Tibial nerve (tissue), 4 donors: Measurements from ENCODE around the gene AHCYL1. TPM values are rescaled to one million over a fixed set of nuclear protein-coding genes. Genes with fewer than 3 reads are reported as not detected.

Experiments
- DNase-seq, 2 donors: peaks; one replicate each; pipeline ENCODE4 v3.0.0-alpha.2; 2019; ENCODE audit warnings: low spot score in 2 of 2
- H3K27ac ChIP-seq, 4 donors: fragments of 200-600 bp; sonication (generic) in 3 of 4; one replicate each; pipeline ENCODE4 v1.5.1; 2017 to 2019; ENCODE audit warnings: mild to moderate bottlenecking in 1 of 4
- H3K27me3 ChIP-seq, 2 donors: fragments of 200-600 bp; sonication (generic) in 1 of 2; one replicate each; pipeline versions ENCODE4 v1.5.1 to v1.6.0; 2017 to 2019
- H3K36me3 ChIP-seq, 3 donors: fragments of 200-600 bp; sonication (generic); one replicate each; pipeline ENCODE4 v1.5.1; 2018 to 2019
- H3K4me1 ChIP-seq, 4 donors: fragments of 200-600 bp; sonication (generic) in 3 of 4; one replicate each; pipeline ENCODE4 v1.5.1; 2017 to 2019
- H3K4me3 ChIP-seq, 4 donors: fragments of 200-600 bp; sonication (generic) in 3 of 4; one replicate each; pipeline ENCODE4 v1.5.1; 2017 to 2019; ENCODE audit warnings: mild to moderate bottlenecking in 1 of 4, moderate library complexity in 1 of 4
- H3K9me3 ChIP-seq, 4 donors: fragments of 200-600 bp; sonication (generic) in 3 of 4; one replicate each; pipeline ENCODE4 v1.5.1; 2017 to 2019
- EP300 ChIP-seq, 2 donors: sonication (generic); formaldehyde crosslinking; IDR thresholded peaks; one replicate each; pipeline ENCODE4 v1.6.1; 2017; ENCODE audit warnings: antibody characterized with exemption in 2 of 2, mild to moderate bottlenecking in 1 of 2
- POLR2A ChIP-seq, 2 donors: fragments of 450-650 bp; IDR thresholded peaks; one replicate each; pipeline ENCODE4 v1.6.1; 2017; ENCODE audit warnings: antibody characterized with exemption in 2 of 2, mild to moderate bottlenecking in 2 of 2, moderate library complexity in 2 of 2
- WGBS, 2 donors: methylation state at CpG; one replicate each; pipeline ENCODE4 v1.1.5; 2018; 5-methylcytosine and 5-hydroxymethylcytosine counted together
- total RNA-seq, 4 donors: library from RNA; depleted of rRNA; stranded (reverse); fragments of >200 nt; gene quantifications; one replicate each; pipeline ENCODE4 v1.1.0, GENCODE V29; 2016
- TF ChIP-seq, protein P1 (sequence below), 5 experiments: fragments of 200-600 bp in 3 of 5; fragments of 450-650 bp in 2 of 5; sonication (generic) in 3 of 5; IDR thresholded peaks; one replicate each; pipeline ENCODE4 v1.5.1; 2016 to 2019; ENCODE audit warnings: antibody characterized with exemption in 5 of 5, mild to moderate bottlenecking in 3 of 5, moderate library complexity in 2 of 5

Gene AHCYL1
- total RNA-seq, 4 donors from 2014 or later = 45.4 to 76.3 (median 55.6) TPM

DNA sequence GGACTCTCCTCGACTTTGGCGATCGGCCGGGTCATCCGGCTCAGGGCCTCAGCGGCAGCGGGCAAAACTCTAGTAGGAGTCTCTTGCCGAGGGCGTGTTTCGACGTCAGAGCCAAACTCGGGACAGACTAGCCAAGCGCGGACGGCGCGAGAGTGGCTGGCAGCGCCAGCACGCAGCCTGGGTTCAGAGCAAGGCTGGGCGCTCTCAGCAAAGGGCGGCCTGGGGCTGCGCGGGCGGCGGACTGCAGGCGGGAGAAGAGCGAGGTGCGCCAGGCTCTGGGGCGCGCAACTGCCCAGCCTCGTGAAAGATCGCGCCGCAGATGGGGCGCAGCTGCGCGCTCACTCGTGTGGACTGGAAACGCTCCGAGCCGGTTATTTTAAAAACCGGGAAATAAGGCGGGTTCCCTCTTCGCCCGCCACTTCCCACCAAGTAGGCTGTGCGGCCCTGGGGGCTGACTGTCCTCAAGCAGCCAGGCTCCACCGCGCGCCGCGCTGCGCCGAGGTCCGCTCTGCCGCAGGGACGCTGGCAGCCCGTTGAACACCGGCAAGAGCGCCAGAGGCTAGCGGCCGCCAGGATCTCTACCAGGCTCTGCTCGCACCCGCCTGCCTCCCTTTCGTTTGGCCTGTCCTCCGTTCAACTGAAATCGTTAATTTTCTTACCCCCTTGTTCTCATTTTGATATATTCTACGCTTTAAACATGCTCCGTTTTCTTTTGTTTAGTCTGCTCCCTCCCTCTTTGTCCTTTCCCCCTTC lies 83.5 kb downstream of the AHCYL1 start:
- 17 to 21% methylated on average over 32 to 66 of the region's 68 CpGs for WGBS, 2 donors
- Histone ChIP-seq H3K27ac (no peak overlapping the region), H3K9me3 (no peaks in the 10 kb centered on the region), H3K4me1 (peaks cover 0 to 36% (median 13%) of the 10 kb centered on the region in 4 donors), H3K36me3 (peaks cover 0 to under 1% (median 0%) of the 10 kb centered on the region in 3 donors), H3K4me3 (peak overlapping the region in 1 of 4 donors; percentile 0), H3K27me3 (peaks cover 0 to 65% of the 10 kb centered on the region in 2 donors)
- DNase-seq = no peak
- TF ChIP-seq, protein P1, sequence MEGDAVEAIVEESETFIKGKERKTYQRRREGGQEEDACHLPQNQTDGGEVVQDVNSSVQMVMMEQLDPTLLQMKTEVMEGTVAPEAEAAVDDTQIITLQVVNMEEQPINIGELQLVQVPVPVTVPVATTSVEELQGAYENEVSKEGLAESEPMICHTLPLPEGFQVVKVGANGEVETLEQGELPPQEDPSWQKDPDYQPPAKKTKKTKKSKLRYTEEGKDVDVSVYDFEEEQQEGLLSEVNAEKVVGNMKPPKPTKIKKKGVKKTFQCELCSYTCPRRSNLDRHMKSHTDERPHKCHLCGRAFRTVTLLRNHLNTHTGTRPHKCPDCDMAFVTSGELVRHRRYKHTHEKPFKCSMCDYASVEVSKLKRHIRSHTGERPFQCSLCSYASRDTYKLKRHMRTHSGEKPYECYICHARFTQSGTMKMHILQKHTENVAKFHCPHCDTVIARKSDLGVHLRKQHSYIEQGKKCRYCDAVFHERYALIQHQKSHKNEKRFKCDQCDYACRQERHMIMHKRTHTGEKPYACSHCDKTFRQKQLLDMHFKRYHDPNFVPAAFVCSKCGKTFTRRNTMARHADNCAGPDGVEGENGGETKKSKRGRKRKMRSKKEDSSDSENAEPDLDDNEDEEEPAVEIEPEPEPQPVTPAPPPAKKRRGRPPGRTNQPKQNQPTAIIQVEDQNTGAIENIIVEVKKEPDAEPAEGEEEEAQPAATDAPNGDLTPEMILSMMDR (IDR thresholded peaks at IDR 0.05) = no peak
- no peak for TF ChIP-seq POLR2A (IDR thresholded peaks at IDR 0.05)
- TF ChIP-seq EP300 (IDR thresholded peaks at IDR 0.05) = no peak

- H3K4me3 ChIP-seq = no peak overlapping the region
- no peak for DNase-seq
- WGBS, 2 donors = 18 to 26% methylated on average over 58 to 60 of the region's 68 CpGs
- TF ChIP-seq EP300 (IDR thresholded peaks at IDR 0.05) (peak in 1 of 2 donors; percentile 85), POLR2A (IDR thresholded peaks at IDR 0.05) (no peak)
- H3K36me3 ChIP-seq = no peaks in the 10 kb centered on the region
- peaks cover 0 to 36% (median 13%) of the 10 kb centered on the region in 4 donors for H3K4me1 ChIP-seq
- H3K27ac ChIP-seq = no peak overlapping the region
- H3K9me3 ChIP-seq = no peaks in the 10 kb centered on the region
- peaks cover 0 to 70% of the 10 kb centered on the region in 2 donors for H3K27me3 ChIP-seq
These were observed 84.3 kb downstream of the AHCYL1 start for GRCh38 chr1:110068646-110069403.

- Histone ChIP-seq H3K4me3 (peak overlapping the region in 1 of 4 donors; percentile 33), H3K36me3 (no peaks in the 10 kb centered on the region), H3K9me3 (no peaks in the 10 kb centered on the region), H3K4me1 (peaks cover 0 to 36% (median 13%) of the 10 kb centered on the region in 4 donors), H3K27me3 (peaks cover 0 to 70% of the 10 kb centered on the region in 2 donors), H3K27ac (no peak overlapping the region)
- TF ChIP-seq EP300 (IDR thresholded peaks at IDR 0.05) = no peak
- WGBS, 2 donors = 39 to 44% methylated on average over 34 to 49 of the region's 64 CpGs
- DNase-seq = no peak
These were observed 85.1 kb downstream of the AHCYL1 start for GRCh38 chr1:110069404-110070281.

DNA sequence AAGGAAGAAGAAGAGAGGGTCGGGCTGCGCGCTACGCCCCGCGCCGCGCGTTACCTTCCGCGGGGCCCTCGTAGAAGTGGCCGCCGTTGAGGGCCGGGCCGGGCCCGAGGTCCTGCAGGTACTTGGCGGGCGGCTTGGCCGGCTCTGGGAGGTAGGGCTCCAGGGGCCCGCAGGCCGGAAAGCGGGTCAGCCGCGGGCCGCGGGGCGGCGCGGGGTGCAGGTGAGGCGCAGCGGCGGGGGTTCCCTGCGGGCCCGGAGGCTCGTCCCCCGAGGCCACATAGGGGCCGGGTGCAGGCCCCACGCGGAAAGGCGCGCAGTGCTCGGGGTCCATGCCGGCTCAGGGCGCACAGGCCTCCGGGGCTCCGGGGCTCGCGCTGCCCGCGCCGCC lies 85.7 kb downstream of the AHCYL1 start:
- no peaks in the 10 kb centered on the region for H3K36me3 ChIP-seq
- H3K4me1 ChIP-seq = peaks cover 0 to 36% (median 13%) of the 10 kb centered on the region in 4 donors
- peak overlapping the region in 1 of 4 donors; percentile 33 for H3K4me3 ChIP-seq
- H3K9me3 ChIP-seq = no peaks in the 10 kb centered on the region
- TF ChIP-seq EP300 (IDR thresholded peaks at IDR 0.05) (no peak), POLR2A (IDR thresholded peaks at IDR 0.05) (no peak)
- TF ChIP-seq, protein P1 (IDR thresholded peaks at IDR 0.05) = no peak
- peaks cover 0 to 70% of the 10 kb centered on the region in 2 donors for H3K27me3 ChIP-seq
- 9 to 15% methylated on average over 30 to 33 of the region's 52 CpGs for WGBS, 2 donors
- DNase-seq = no peak
- H3K27ac ChIP-seq = no peak overlapping the region

DNA sequence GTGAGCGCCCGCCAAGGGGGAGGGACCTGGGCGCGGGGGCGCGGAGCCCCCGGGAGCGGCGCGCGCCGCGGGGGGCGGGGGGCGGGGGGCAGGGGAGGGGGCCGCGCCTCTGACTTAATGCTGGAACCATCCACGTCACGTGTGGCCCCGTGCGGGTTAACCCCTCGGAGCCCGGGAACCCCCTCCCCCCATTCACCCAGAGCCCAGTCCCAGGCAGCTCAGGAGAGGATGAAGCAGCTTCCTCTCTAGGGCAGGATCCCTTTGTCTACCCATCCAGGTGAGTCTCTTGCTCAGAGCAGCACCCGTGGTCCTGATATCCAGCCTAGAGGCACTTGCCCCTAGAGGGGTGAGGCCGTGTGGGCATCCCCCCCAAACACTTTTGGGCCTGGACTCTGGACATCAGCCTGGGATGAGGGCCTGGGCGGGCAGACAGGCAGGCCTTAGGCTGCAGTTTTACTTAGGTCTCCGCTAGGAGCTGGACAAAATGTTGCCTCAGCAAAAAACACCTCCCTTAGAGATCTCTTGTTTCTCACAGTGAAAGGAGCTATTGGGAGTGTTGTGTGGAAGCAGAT lies 86.2 kb downstream of the AHCYL1 start, which contains the start of gene ALX3:
Gene ALX3, minus strand, starts transcription at position 2 of the 572 bp plus-strand sequence. CDS start 60 bp downstream, outside the sequence.
- Histone ChIP-seq H3K27ac (no peak within 1 kb of the TSS), H3K36me3 (no peaks in the 10 kb centered on the region), H3K9me3 (no peaks in the 10 kb centered on the region), H3K4me3 (peak within 1 kb of the TSS in 1 of 4 donors; percentile 33), H3K4me1 (peaks cover 0 to 36% (median 13%) of the 10 kb centered on the region in 4 donors), H3K27me3 (peaks cover 0 to 70% of the 10 kb centered on the region in 2 donors)
- DNase-seq = no peak
- 20 to 63% methylated on average over 3 to 10 of the region's 27 CpGs for WGBS, 2 donors
- TF ChIP-seq EP300 (IDR thresholded peaks at IDR 0.05) = no peak
- TF ChIP-seq, protein P1 (IDR thresholded peaks at IDR 0.05) = no peak
- no peak for TF ChIP-seq POLR2A (IDR thresholded peaks at IDR 0.05)

Other genes starting within 250 kb of the AHCYL1 start
- 100 to 1,000 TPM in 1 of 4 donors, 10 to 100 TPM in 3; 37.2 to 134 (median 79.7) TPM for gene GSTM3, start 243.7 kb upstream of the AHCYL1 start, total RNA-seq
- gene EPS8L3, start 220.8 kb upstream of the AHCYL1 start, total RNA-seq = not detected
- 100 to 1,000 TPM in 2 of 4 donors, 10 to 100 TPM in 2; 66.8 to 124 (median 90.8) TPM for gene CSF1, start 73.9 kb upstream of the AHCYL1 start, total RNA-seq
- 10 to 100 TPM; 37.7 to 43.5 (median 39.7) TPM for gene STRIP1, start 49.9 kb downstream of the AHCYL1 start, total RNA-seq
- gene ALX3, start 85.9 kb downstream of the AHCYL1 start, total RNA-seq = not detected
- gene UBL4B, start 127.7 kb downstream of the AHCYL1 start, total RNA-seq = under 1 TPM in 1 of 4 donors, not detected in 3; 0.42 TPM
- under 1 TPM in 2 of 4 donors, not detected in 2; under 0.01 to 0.22 TPM for gene SLC6A17, start 165.7 kb downstream of the AHCYL1 start, total RNA-seq
- gene KCNC4, start 225.5 kb downstream of the AHCYL1 start, total RNA-seq = 1 to 10 TPM; 2.9 to 9.0 (median 6.1) TPM